Raji (cell line): ENCODE measurements around the gene SACS.

Source experiments
- POLR2A ChIP-seq: IDR thresholded peaks from 2 replicates; pipeline ENCODE4 v1.6.1; 2011; ENCODE audit warnings: low read depth, low read length, control low read depth; ENCODE audit not compliant: insufficient read depth

Gene SACS

DNA sequence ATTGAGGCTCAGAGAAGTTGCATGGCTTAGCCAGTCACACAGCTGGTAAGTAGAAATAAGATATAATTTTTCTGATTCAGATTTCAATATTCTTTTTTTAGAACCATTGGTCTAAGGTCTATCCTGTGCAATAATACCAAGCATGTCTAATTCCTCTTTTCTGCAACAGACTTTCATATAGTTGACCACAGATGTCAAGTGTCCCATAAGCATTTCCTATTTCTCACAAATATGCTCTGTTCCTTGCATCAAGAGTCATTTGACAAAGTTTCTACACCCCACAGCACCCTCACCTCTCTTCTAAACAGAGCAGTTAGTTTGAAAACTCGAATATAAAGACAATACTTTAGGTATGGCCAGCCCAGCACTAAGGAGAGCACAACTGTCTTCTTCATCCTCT lies 26.8 kb upstream of the SACS start:
- no peak for TF ChIP-seq POLR2A

DNA sequence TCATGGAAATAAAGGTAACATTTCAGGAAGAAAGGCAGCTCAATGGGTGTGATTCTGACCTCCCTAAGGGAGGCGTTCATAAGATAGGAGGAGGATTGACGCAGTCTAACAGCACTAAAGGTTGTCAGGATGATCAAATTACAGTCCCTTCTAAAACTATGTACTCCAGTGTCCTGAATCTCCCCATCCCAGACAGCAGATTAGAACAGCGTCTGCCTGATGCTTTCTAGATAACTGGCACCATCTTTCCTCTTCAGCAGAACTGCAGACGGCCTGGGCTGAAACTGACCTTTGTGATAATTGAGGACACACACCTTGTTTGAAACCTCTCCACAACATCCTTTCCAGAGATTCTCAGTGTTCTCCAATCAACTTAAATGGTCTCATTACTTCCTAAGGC lies 25.5 kb upstream of the SACS start:
- TF ChIP-seq POLR2A = no peak

- no peak for TF ChIP-seq POLR2A
Observed at GRCh38 chr13:23456437-23457210, 23.1 kb upstream of the SACS start.

- TF ChIP-seq POLR2A = no peak
Observed at GRCh38 chr13:23455401-23456185, 22.1 kb upstream of the SACS start.

GRCh38 chr13:23453132-23453531 lies 19.6 kb upstream of the SACS start:
- no peak for TF ChIP-seq POLR2A

- TF ChIP-seq POLR2A = no peak
Observed at GRCh38 chr13:23450340-23451046, 17.0 kb upstream of the SACS start.

- no peak for TF ChIP-seq POLR2A
Observed at GRCh38 chr13:23449398-23450162, 16.1 kb upstream of the SACS start.

- no peak for TF ChIP-seq POLR2A
Observed at GRCh38 chr13:23447927-23448326, 14.4 kb upstream of the SACS start.

- no peak for TF ChIP-seq POLR2A
Observed at GRCh38 chr13:23445794-23446193, 12.3 kb upstream of the SACS start.

DNA sequence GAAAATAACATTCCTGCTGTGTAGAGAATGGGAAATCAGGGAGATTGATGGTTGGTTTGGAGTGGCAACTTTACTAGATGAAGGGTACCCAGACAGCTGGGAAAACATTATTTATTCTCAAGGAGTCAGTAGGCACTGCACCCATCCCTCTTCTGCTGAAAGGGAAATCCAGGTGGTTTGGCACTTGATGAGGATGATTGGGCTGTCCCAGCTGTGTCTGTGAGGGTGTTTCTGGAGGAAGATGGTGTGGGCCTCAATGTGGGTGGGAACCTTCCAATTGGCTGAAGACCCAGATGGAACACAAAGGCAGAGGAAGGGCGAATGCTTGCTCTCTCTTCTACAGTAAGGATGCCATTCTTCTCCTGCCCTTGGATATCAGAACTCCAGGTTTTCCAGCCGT lies 10.4 kb upstream of the SACS start:
- no peak for TF ChIP-seq POLR2A

DNA sequence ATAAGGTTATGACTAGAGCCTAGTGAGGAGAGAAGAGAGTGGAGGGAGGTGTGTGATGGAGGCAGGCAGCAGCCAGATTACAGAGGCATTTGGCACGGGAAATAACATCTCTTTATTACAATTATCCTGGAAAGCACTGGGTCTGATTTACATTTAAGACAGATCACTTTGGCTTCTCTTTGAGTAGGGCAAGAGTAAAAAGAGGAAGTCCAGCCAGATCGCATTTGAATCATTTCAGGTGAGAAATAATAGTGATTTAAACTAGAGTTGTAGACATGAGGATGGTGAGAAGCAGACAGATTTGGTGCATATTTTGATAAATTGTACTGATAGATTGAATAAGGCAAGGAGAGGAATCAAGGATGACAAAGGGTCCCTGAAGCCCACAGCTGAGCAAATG lies 9.6 kb upstream of the SACS start:
- TF ChIP-seq POLR2A = no peak

DNA sequence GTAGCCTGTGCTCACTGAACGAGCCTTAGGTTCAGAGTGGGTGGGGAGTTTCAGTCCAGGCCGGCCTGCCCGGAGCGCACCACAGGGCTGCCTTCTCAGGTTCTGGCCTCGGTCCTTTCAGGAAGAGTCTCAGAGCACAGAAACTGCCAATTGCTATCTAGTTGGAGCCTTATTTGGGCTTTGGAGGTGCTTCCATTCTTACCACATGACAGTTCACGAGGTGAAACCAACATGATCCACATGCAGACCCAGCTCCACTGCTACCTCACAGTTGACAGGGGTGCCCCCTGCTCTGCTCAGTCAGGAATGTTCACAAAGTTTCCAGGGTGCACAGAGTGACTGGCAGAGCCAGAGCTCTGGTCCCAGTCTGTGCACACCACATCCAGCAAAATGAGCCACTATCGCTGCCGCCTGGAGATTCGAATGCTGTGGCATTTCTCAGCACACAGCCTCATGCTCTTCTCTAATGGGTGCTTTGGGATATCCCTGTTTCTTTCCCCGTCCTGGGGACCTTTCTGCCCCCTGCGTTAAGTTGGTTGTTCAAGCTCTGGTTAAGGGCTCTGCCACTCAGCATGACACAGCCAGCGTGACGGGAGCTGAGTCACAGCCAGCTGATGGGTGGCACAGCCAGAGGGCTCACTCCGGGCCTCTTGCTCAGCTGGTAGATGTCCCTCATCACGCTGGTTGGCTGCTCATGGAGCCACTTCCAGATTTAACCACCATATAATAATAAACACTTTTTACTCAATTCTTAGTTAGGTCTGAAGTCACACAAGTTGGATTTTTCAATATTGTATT lies 7.5 kb upstream of the SACS start:
- TF ChIP-seq POLR2A = no peak

- TF ChIP-seq POLR2A = no peak
Observed at GRCh38 chr13:23437916-23438315, 4.4 kb upstream of the SACS start.

DNA sequence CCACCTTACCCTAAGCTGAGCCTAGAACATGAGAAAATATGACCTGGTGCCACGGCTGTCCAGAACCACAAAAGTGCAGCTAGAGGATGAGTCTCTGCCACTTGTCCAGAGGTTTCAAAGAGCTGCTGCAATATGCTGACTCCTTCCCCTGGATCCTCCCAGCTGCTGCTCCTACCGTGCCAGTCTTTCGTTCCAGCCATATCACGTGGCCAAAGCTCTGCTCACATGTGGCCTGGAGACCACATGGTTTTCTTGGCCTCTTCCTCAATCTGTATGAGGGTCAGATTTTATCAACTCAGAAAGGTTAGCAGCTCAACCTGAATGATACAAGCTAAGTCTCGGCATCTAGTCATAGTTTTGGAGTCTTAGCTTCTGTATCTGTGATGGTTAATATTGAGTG lies 3.2 kb upstream of the SACS start:
- no peak for TF ChIP-seq POLR2A
